Measurements from ENCODE around the gene PEX3.

DNA sequence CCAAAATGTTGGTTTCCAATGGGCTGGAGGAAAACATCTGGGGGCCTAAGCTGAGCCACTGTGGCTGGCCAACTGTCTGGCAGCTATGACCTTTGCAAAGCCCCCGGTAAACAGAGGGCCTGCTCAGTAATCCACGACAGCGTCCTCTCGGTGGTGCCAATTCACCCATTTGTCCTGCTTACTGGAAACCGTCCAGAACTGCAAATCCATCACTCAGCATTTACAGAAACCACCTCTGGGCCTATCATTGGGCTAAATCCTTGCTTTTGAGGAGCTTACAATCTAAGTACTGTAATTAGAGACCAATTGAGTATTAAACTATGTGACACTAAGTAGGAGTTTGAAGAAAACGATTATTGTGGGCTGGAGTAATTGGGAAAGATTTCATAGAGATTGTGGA lies 31.1 kb upstream of the PEX3 start:
- TF ChIP-seq, protein P1, sequence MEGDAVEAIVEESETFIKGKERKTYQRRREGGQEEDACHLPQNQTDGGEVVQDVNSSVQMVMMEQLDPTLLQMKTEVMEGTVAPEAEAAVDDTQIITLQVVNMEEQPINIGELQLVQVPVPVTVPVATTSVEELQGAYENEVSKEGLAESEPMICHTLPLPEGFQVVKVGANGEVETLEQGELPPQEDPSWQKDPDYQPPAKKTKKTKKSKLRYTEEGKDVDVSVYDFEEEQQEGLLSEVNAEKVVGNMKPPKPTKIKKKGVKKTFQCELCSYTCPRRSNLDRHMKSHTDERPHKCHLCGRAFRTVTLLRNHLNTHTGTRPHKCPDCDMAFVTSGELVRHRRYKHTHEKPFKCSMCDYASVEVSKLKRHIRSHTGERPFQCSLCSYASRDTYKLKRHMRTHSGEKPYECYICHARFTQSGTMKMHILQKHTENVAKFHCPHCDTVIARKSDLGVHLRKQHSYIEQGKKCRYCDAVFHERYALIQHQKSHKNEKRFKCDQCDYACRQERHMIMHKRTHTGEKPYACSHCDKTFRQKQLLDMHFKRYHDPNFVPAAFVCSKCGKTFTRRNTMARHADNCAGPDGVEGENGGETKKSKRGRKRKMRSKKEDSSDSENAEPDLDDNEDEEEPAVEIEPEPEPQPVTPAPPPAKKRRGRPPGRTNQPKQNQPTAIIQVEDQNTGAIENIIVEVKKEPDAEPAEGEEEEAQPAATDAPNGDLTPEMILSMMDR (IDR thresholded peaks at IDR 0.05 in 4 of 5, conservative IDR thresholded peaks at IDR 0.05 in 1 of 5) = no peak
- no peak for TF ChIP-seq POLR2A (IDR thresholded peaks at IDR 0.05)

Data from gastrocnemius medialis (tissue), 4 donors.